HUES6 (cell line): ENCODE data around the gene SLFN5.
"Not testable (repeated sequence)": the region's sequence is repeated elsewhere in the genome, so short reads cannot be mapped to it uniquely, and the experiment has no call there.

Experiments used
- H3K27ac ChIP-seq: 2 replicates; pipeline ENCODE4 v1.7.0; 2013; ENCODE audit warnings: low read depth, mild to moderate bottlenecking, low read length, inconsistent platforms
- H3K27me3 ChIP-seq: 2 replicates; pipeline ENCODE4 v1.6.1; 2013; ENCODE audit warnings: low read length; ENCODE audit not compliant: control insufficient read depth, insufficient read depth
- H3K36me3 ChIP-seq: 2 replicates; pipeline ENCODE4 v1.6.1; 2013; ENCODE audit warnings: low read length; ENCODE audit not compliant: control insufficient read depth, insufficient read depth
- H3K4me1 ChIP-seq: 2 replicates; pipeline ENCODE4 v1.6.1; 2013; ENCODE audit warnings: low read length; ENCODE audit not compliant: control insufficient read depth, insufficient read depth
- H3K4me3 ChIP-seq: 2 replicates; pipeline ENCODE4 v1.5.1; 2013; ENCODE audit warnings: low read depth, low read length
- H3K9ac ChIP-seq: one replicate; pipeline ENCODE4 v1.6.1; 2013; ENCODE audit warnings: mild to moderate bottlenecking, low read length
- H3K9me3 ChIP-seq: 2 replicates; pipeline ENCODE4 v1.6.1; 2013; ENCODE audit warnings: low read depth, low read length; ENCODE audit not compliant: control insufficient read depth, insufficient read depth

SLFN5 gene

GRCh38 chr17:35222452-35222851, 20.4 kb upstream of the SLFN5 start:
- no peaks in the 10 kb centered on the region for H3K4me1 ChIP-seq
- no peak overlapping the region for H3K9ac ChIP-seq
- H3K27me3 ChIP-seq: 0 out of 2 replicates have a peak, but pooled peaks cover 4% of the 10 kb centered on the region
- H3K4me3 ChIP-seq: no peak overlapping the region
- no peak overlapping the region for H3K27ac ChIP-seq
- no peaks in the 10 kb centered on the region for H3K36me3 ChIP-seq
- H3K9me3 ChIP-seq: peaks cover 7% of the 10 kb centered on the region

- Histone ChIP-seq H3K27me3 (0 out of 2 replicates have a peak, but pooled peaks cover 4% of the 10 kb centered on the region), H3K36me3 (no peaks in the 10 kb centered on the region), H3K4me3 (no peak overlapping the region), H3K4me1 (no peaks in the 10 kb centered on the region), H3K9ac (no peak overlapping the region), H3K9me3 (peaks cover 7% of the 10 kb centered on the region), H3K27ac (no peak overlapping the region)
These were observed 18.4 kb upstream of the SLFN5 start for GRCh38 chr17:35224436-35224835.

- H3K9me3 ChIP-seq: peaks cover 4% of the 10 kb centered on the region
- H3K4me3 ChIP-seq: no peak overlapping the region
- no peaks in the 10 kb centered on the region for H3K4me1 ChIP-seq
These were observed 15.3 kb upstream of the SLFN5 start for GRCh38 chr17:35227546-35227945.

GRCh38 chr17:35229638-35230037, 13.2 kb upstream of the SLFN5 start:
- H3K9ac ChIP-seq: no peak overlapping the region
- H3K36me3 ChIP-seq: no peaks in the 10 kb centered on the region
- H3K27me3 ChIP-seq: 0 out of 2 replicates have a peak, but pooled peaks cover 2% of the 10 kb centered on the region
- H3K4me1 ChIP-seq: no peaks in the 10 kb centered on the region
- no peak overlapping the region for H3K27ac ChIP-seq
- H3K4me3 ChIP-seq: no peak overlapping the region
- no peaks in the 10 kb centered on the region for H3K9me3 ChIP-seq

More at GRCh38 chr17:35227546-35227945, 15.3 kb upstream of the SLFN5 start:
- 0 out of 2 replicates have a peak, but pooled peaks cover 4% of the 10 kb centered on the region for H3K27me3 ChIP-seq
- H3K27ac ChIP-seq: no peak overlapping the region
- H3K9ac ChIP-seq: no peak overlapping the region
- H3K36me3 ChIP-seq: no peaks in the 10 kb centered on the region

GRCh38 chr17:35234315-35234714, 8.6 kb upstream of the SLFN5 start:
- not testable (repeated sequence) for H3K36me3 ChIP-seq, H3K27me3 ChIP-seq, H3K4me1 ChIP-seq, H3K9me3 ChIP-seq, H3K27ac ChIP-seq, H3K4me3 ChIP-seq, H3K9ac ChIP-seq

GRCh38 chr17:35235289-35235688, 7.6 kb upstream of the SLFN5 start:
- no peaks in the 10 kb centered on the region for H3K36me3 ChIP-seq
- no peak overlapping the region for H3K9ac ChIP-seq
- no peaks in the 10 kb centered on the region for H3K4me1 ChIP-seq
- H3K9me3 ChIP-seq: no peaks in the 10 kb centered on the region
- H3K27ac ChIP-seq: no peak overlapping the region
- no peaks in the 10 kb centered on the region; the same call in none of the 2 replicates for H3K27me3 ChIP-seq
- no peak overlapping the region for H3K4me3 ChIP-seq

- no peak overlapping the region for H3K9ac ChIP-seq
- no peaks in the 10 kb centered on the region; the same call in none of the 2 replicates for H3K27me3 ChIP-seq
- no peaks in the 10 kb centered on the region for H3K36me3 ChIP-seq
- no peaks in the 10 kb centered on the region for H3K4me1 ChIP-seq
- H3K27ac ChIP-seq: no peak overlapping the region
- no peaks in the 10 kb centered on the region for H3K9me3 ChIP-seq
- no peak overlapping the region for H3K4me3 ChIP-seq
These were observed 7.0 kb upstream of the SLFN5 start for GRCh38 chr17:35235917-35236316.

GRCh38 chr17:35236821-35237220, 6.1 kb upstream of the SLFN5 start:
- H3K4me1 ChIP-seq: 0 out of 2 replicates have a peak, but pooled peaks cover 2% of the 10 kb centered on the region
- no peak overlapping the region for H3K4me3 ChIP-seq
- no peak overlapping the region for H3K9ac ChIP-seq
- H3K27me3 ChIP-seq: no peaks in the 10 kb centered on the region; the same call in none of the 2 replicates
- H3K36me3 ChIP-seq: no peaks in the 10 kb centered on the region
- H3K27ac ChIP-seq: no peak overlapping the region
- H3K9me3 ChIP-seq: no peaks in the 10 kb centered on the region

- Histone ChIP-seq H3K9me3 (no peaks in the 10 kb centered on the region), H3K27me3 (no peaks in the 10 kb centered on the region; the same call in none of the 2 replicates), H3K9ac (no peak overlapping the region), H3K4me3 (no peak overlapping the region), H3K27ac (no peak overlapping the region), H3K4me1 (peaks cover 10% of the 10 kb centered on the region), H3K36me3 (no peaks in the 10 kb centered on the region)
These were observed 4.1 kb upstream of the SLFN5 start for GRCh38 chr17:35238821-35239220.

GRCh38 chr17:35239823-35240222, 3.0 kb upstream of the SLFN5 start:
- Histone ChIP-seq H3K9me3 (no peaks in the 10 kb centered on the region), H3K27ac (no peak overlapping the region)

GRCh38 chr17:35240861-35241260, 2.0 kb upstream of the SLFN5 start:
- Histone ChIP-seq H3K36me3 (no peaks in the 10 kb centered on the region), H3K9ac (no peak overlapping the region), H3K4me3 (no peak overlapping the region), H3K4me1 (peaks cover 22% of the 10 kb centered on the region), H3K9me3 (no peaks in the 10 kb centered on the region), H3K27me3 (no peaks in the 10 kb centered on the region), H3K27ac (no peak overlapping the region)

More at GRCh38 chr17:35239823-35240222, 3.0 kb upstream of the SLFN5 start:
- H3K4me3 ChIP-seq: no peak overlapping the region
- no peaks in the 10 kb centered on the region; the same call in none of the 2 replicates for H3K27me3 ChIP-seq
- H3K4me1 ChIP-seq: peaks cover 20% of the 10 kb centered on the region
- no peaks in the 10 kb centered on the region for H3K36me3 ChIP-seq
- no peak overlapping the region for H3K9ac ChIP-seq
